IMR-90 (cell line): ENCODE measurements around the gene BCL11B. TPM values are rescaled to one million over a fixed set of nuclear protein-coding genes. Genes with fewer than 3 reads are reported as not detected.

Experiments used
- ATAC-seq: fragments of 200-7000 bp; cut with Tn5 transposase; 2 replicates; pipeline ENCODE4 v1.9.1; 2020; ENCODE audit warnings: low read depth, mild to moderate bottlenecking, moderate library complexity
- BruUV-seq: library from RNA; stranded (reverse); fragments of 400-500 nt; replicated peaks from 2 replicates; lab custom pipeline; 2021; lab: Mats Ljungman, UMichigan
- CTCF ChIA-PET: fragments of 300-600 bp; formaldehyde crosslinking; extraction: SDS; loops from one replicate; lab custom pipeline; 2021; ENCODE audit warnings: antibody characterized with exemption; lab: Yijun Ruan, JAX
- POLR2A ChIA-PET: fragments of 300-600 bp; sonication (Branson Sonifier 250); formaldehyde crosslinking; loops from one replicate; lab custom pipeline; 2022; ENCODE audit warnings: antibody characterized with exemption; ENCODE audit not compliant: unreplicated experiment; lab: Charles Lee
- DNase-seq: peaks from one replicate; pipeline ENCODE4 v3.0.0; 2013
- H2AFZ ChIP-seq: replicated peaks from 2 replicates; pipeline ENCODE3; 2013; ENCODE audit warnings: low read length, mild to moderate bottlenecking; ENCODE audit not compliant: poor library complexity
- H2AK5ac ChIP-seq: 2 replicates; pipeline ENCODE4 v1.6.1; 2013; ENCODE audit warnings: low read depth, low read length, inconsistent platforms
- H2AK9ac ChIP-seq: replicated peaks from 2 replicates; pipeline ENCODE3; 2013; ENCODE audit warnings: mild to moderate bottlenecking, low read depth, low read length, moderate library complexity; ENCODE audit not compliant: poor library complexity
- H2BK120ac ChIP-seq: 2 replicates; pipeline ENCODE4 v1.6.1; 2013; ENCODE audit warnings: low read depth, low read length, inconsistent platforms
- H2BK15ac ChIP-seq: 3 replicates; pipeline ENCODE4 v1.6.1; 2013; ENCODE audit warnings: low read depth, low read length, inconsistent platforms
- H2BK20ac ChIP-seq: 2 replicates; pipeline ENCODE4 v1.6.1; 2013; ENCODE audit warnings: low read depth, mild to moderate bottlenecking, inconsistent platforms, low read length, moderate library complexity
- H2BK5ac ChIP-seq: 2 replicates; pipeline ENCODE4 v1.6.1; 2013; ENCODE audit warnings: mild to moderate bottlenecking, low read depth, low read length, inconsistent platforms; ENCODE audit not compliant: poor library complexity, severe bottlenecking
- H3K14ac ChIP-seq: replicated peaks from 2 replicates; pipeline ENCODE4 v1.6.1; 2013; ENCODE audit warnings: low read depth, low read length, inconsistent platforms
- H3K18ac ChIP-seq: 2 replicates; pipeline ENCODE4 v1.6.1; 2013; ENCODE audit warnings: low read depth, low read length, control low read depth
- H3K23ac ChIP-seq: 2 replicates; pipeline ENCODE4 v1.6.1; 2013; ENCODE audit warnings: low read depth, low read length, inconsistent platforms
- H3K27ac ChIP-seq: 2 replicates; pipeline ENCODE4 v1.5.1; 2013; ENCODE audit warnings: mild to moderate bottlenecking, control low read depth, low read length; ENCODE audit not compliant: insufficient read depth
- H3K27me3 ChIP-seq: 2 replicates; pipeline ENCODE4 v1.6.1; 2013; ENCODE audit warnings: low read length; ENCODE audit not compliant: control insufficient read depth, insufficient read depth
- H3K36me3 ChIP-seq: 2 replicates; pipeline ENCODE4 v1.6.1; 2013; ENCODE audit warnings: low read length, mixed read lengths; ENCODE audit not compliant: control insufficient read depth, insufficient read depth
- H3K4ac ChIP-seq: 2 replicates; pipeline ENCODE4 v1.6.1; 2013; ENCODE audit warnings: low read depth, low read length, inconsistent platforms
- H3K4me1 ChIP-seq: 2 replicates; pipeline ENCODE4 v1.6.1; 2013; ENCODE audit warnings: low read length, mixed read lengths; ENCODE audit not compliant: control insufficient read depth, insufficient read depth
- H3K4me2 ChIP-seq: 2 replicates; pipeline ENCODE4 v1.6.1; 2013; ENCODE audit warnings: low read depth, mild to moderate bottlenecking, control low read depth, low read length, moderate library complexity
- H3K4me3 ChIP-seq: 2 replicates; pipeline ENCODE4 v1.5.1; 2013; ENCODE audit warnings: low read depth, mild to moderate bottlenecking, control low read depth, low read length, moderate library complexity; ENCODE audit not compliant: insufficient read depth
- H3K56ac ChIP-seq: 2 replicates; pipeline ENCODE4 v1.6.1; 2013; ENCODE audit warnings: low read length, inconsistent platforms; ENCODE audit not compliant: insufficient read depth; ENCODE audit errors: extremely low read depth
- H3K79me1 ChIP-seq, 2 experiments: 2 replicates each; pipeline ENCODE4 v1.6.1; 2013; ENCODE audit warnings: low read length in 2 of 2, inconsistent platforms in 1 of 2, low read depth in 1 of 2
- H3K9ac ChIP-seq: 2 replicates; pipeline ENCODE4 v1.6.1; 2013; ENCODE audit warnings: low read depth, low read length, control low read depth
- H3K9me1 ChIP-seq: 2 replicates; pipeline ENCODE4 v1.6.1; 2013; ENCODE audit warnings: low read length, inconsistent platforms; ENCODE audit not compliant: insufficient read depth
- H3K9me3 ChIP-seq: 2 replicates; pipeline ENCODE4 v1.6.1; 2013; ENCODE audit warnings: low read length; ENCODE audit not compliant: control insufficient read depth, insufficient read depth
- H4K20me1 ChIP-seq: 2 replicates; pipeline ENCODE4 v1.6.1; 2013; ENCODE audit warnings: low read length, inconsistent platforms; ENCODE audit not compliant: insufficient read depth
- H4K5ac ChIP-seq: 2 replicates; pipeline ENCODE4 v1.6.1; 2013; ENCODE audit warnings: mild to moderate bottlenecking, low read depth, low read length, control low read depth
- H4K8ac ChIP-seq, 2 experiments: 2 replicates each; pipeline ENCODE4 v1.6.1; 2013; ENCODE audit warnings: low read depth in 2 of 2, low read length in 2 of 2, control low read depth in 1 of 2, inconsistent platforms in 1 of 2
- H4K91ac ChIP-seq: 2 replicates; pipeline ENCODE4 v1.6.1; 2013; ENCODE audit warnings: low read depth, low read length, inconsistent platforms; ENCODE audit not compliant: insufficient read depth
- BHLHE40 ChIP-seq: fragments of 150-350 bp; IDR thresholded peaks from 2 replicates; pipeline ENCODE4 v1.6.1; 2016; ENCODE audit warnings: mild to moderate bottlenecking, low read depth, low read length
- CEBPB ChIP-seq: IDR thresholded peaks from 2 replicates; pipeline ENCODE4 v1.6.1; 2012; ENCODE audit warnings: low read depth, low read length, improper control_type of control experiment
- CHD1 ChIP-seq: IDR thresholded peaks from 2 replicates; pipeline ENCODE4 v1.6.1; 2012; ENCODE audit warnings: low read depth, low read length, improper control_type of control experiment
- FOS ChIP-seq: fragments of 150-350 bp; IDR thresholded peaks from 2 replicates; pipeline ENCODE4 v1.6.1; 2016; ENCODE audit warnings: low read depth, low read length
- MAFK ChIP-seq: IDR thresholded peaks from 2 replicates; pipeline ENCODE4 v1.6.1; 2012; ENCODE audit warnings: low read depth, low read length, improper control_type of control experiment
- MAZ ChIP-seq: IDR thresholded peaks from 2 replicates; pipeline ENCODE4 v1.6.1; 2012; ENCODE audit warnings: low read depth, mild to moderate bottlenecking, low read length, improper control_type of control experiment, moderate library complexity, borderline replicate concordance
- MXI1 ChIP-seq: IDR thresholded peaks from 2 replicates; pipeline ENCODE4 v1.6.1; 2012; ENCODE audit warnings: low read depth, mild to moderate bottlenecking, low read length, moderate library complexity, borderline replicate concordance
- NFE2L2 ChIP-seq: fragments of 150-350 bp; IDR thresholded peaks from 2 replicates; pipeline ENCODE4 v1.6.1; 2016; ENCODE audit warnings: low read depth, mild to moderate bottlenecking, low read length
- POLR2A ChIP-seq: IDR thresholded peaks from 2 replicates; pipeline ENCODE4 v1.6.1; 2012; ENCODE audit warnings: mild to moderate bottlenecking, low read depth, low read length
- RAD21 ChIP-seq: IDR thresholded peaks from 2 replicates; pipeline ENCODE4 v1.6.1; 2012; ENCODE audit warnings: low read length, improper control_type of control experiment
- RCOR1 ChIP-seq: IDR thresholded peaks from 2 replicates; pipeline ENCODE4 v1.6.1; 2012; ENCODE audit warnings: mild to moderate bottlenecking, low read length, improper control_type of control experiment; ENCODE audit not compliant: insufficient replicate concordance
- RFX5 ChIP-seq: IDR thresholded peaks from 2 replicates; pipeline ENCODE4 v1.8.0; 2012; ENCODE audit warnings: low read depth, mild to moderate bottlenecking, low read length, moderate library complexity
- WGBS, 2 experiments: methylation state at CpG; one replicate each; pipeline versions ENCODE4 v1.1.5 to v1.1.7; 2013; ENCODE audit warnings: missing lambda C conversion rate in 2 of 2; ENCODE audit not compliant: insufficient read length in 1 of 2; ENCODE audit errors: extremely low coverage in 2 of 2; 5-methylcytosine and 5-hydroxymethylcytosine counted together
- dilution Hi-C: fragments of 300-500 bp; cut with HindIII; formaldehyde crosslinking; loops from one replicate; pipeline ENCODE4 v1.14.3; 2018; ENCODE audit warnings: low sequenced_read_pairs; ENCODE audit not compliant: unreplicated experiment
- in situ Hi-C: fragments of 300-500 bp; cut with MboI; formaldehyde crosslinking; loops from 3 replicates; pipeline ENCODE4 v1.14.3; 2019; ENCODE audit warnings: low sequenced_read_pairs, inconsistent platforms, mixed read lengths
- intact Hi-C: fragments of 100-400 bp; cut with micrococcal nuclease; formaldehyde crosslinking; loops from 2 replicates; pipeline ENCODE4 v1.10.0; 2022
- polyA plus RNA-seq, 3 experiments: library from polyadenylated mRNA; depleted of rRNA; stranded (reverse); fragments of >200 nt; gene quantifications; 2 replicates each; pipeline ENCODE4 v1.2.3, GENCODE V29; 2012; ENCODE audit warnings: low replicate concordance in 1 of 3
- total RNA-seq: library from RNA; depleted of rRNA; stranded (reverse); fragments of >200 nt; gene quantifications from 2 replicates; pipeline ENCODE4 v1.2.3, GENCODE V29; 2012
- TF ChIP-seq, protein P1 (sequence below): fragments of 150-350 bp; IDR thresholded peaks from 2 replicates; pipeline ENCODE4 v1.6.1; 2016; ENCODE audit warnings: low read depth, mild to moderate bottlenecking, low read length, moderate library complexity, borderline replicate concordance
- TF ChIP-seq, protein P2 (sequence below): fragments of 150-350 bp; IDR thresholded peaks from 2 replicates; pipeline ENCODE4 v1.6.1; 2017; ENCODE audit warnings: mild to moderate bottlenecking, antibody characterized with exemption, low read length, low read depth

Gene BCL11B
- total and polyA plus RNA-seq, 2 of the 4 experiments (the other 2 are of a cell fraction), result under 0.01 TPM; not detected in 1

GRCh38 chr14:99143126-99143525, 128.9 kb downstream of the BCL11B start:
- Histone ChIP-seq H4K8ac (no peak overlapping the region), H3K4me1 (no peaks in the 10 kb centered on the region), H3K4me2 (no peak overlapping the region), H2BK15ac (no peak overlapping the region), H4K91ac (no peak overlapping the region), H2BK20ac (no peak overlapping the region), H3K4ac (no peak overlapping the region), H3K9me3 (peaks cover 36% of the 10 kb centered on the region), H4K20me1 (no peaks in the 10 kb centered on the region), H3K79me1 (no peaks in the 10 kb centered on the region), H3K18ac (no peak overlapping the region), H2AK5ac (no peak overlapping the region), H3K9me1 (no peaks in the 10 kb centered on the region), H3K23ac (no peak overlapping the region), H2BK120ac (no peak overlapping the region), H3K4me3 (no peak overlapping the region), H2BK5ac (no peak overlapping the region), H3K56ac (no peak overlapping the region), H2AK9ac (no peak overlapping the region), H3K27me3 (no peaks in the 10 kb centered on the region), H2AFZ (no peak overlapping the region), H4K5ac (no peak overlapping the region), H3K14ac (no peak overlapping the region), H3K36me3 (no peaks in the 10 kb centered on the region), H3K27ac (no peak overlapping the region), H3K9ac (no peak overlapping the region)
- dilution Hi-C loops, result no loop called here
- no peak for TF ChIP-seq MAZ
- no peak for TF ChIP-seq BHLHE40
- TF ChIP-seq MAFK, result no peak
- no peak for TF ChIP-seq FOS
- TF ChIP-seq, protein P1, sequence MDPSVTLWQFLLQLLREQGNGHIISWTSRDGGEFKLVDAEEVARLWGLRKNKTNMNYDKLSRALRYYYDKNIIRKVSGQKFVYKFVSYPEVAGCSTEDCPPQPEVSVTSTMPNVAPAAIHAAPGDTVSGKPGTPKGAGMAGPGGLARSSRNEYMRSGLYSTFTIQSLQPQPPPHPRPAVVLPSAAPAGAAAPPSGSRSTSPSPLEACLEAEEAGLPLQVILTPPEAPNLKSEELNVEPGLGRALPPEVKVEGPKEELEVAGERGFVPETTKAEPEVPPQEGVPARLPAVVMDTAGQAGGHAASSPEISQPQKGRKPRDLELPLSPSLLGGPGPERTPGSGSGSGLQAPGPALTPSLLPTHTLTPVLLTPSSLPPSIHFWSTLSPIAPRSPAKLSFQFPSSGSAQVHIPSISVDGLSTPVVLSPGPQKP, result no peak
- TF ChIP-seq MXI1, result no peak
- TF ChIP-seq RAD21, result no peak
- no peak for TF ChIP-seq RFX5
- no peak for TF ChIP-seq NFE2L2
- no peak for TF ChIP-seq CHD1
- TF ChIP-seq RCOR1, result no peak
- TF ChIP-seq POLR2A, result no peak
- no peak for TF ChIP-seq CEBPB
- TF ChIP-seq, protein P2, sequence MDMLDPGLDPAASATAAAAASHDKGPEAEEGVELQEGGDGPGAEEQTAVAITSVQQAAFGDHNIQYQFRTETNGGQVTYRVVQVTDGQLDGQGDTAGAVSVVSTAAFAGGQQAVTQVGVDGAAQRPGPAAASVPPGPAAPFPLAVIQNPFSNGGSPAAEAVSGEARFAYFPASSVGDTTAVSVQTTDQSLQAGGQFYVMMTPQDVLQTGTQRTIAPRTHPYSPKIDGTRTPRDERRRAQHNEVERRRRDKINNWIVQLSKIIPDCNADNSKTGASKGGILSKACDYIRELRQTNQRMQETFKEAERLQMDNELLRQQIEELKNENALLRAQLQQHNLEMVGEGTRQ, result no peak
- ChIA-PET POLR2A (no interaction called here), CTCF (no interaction called here)
- DNase-seq (no peak), ATAC-seq (no peak)
- no CpG with 5 or more reads among the region's 2 CpGs for WGBS, 2 experiments
- in situ Hi-C loops, result no loop called here
- BruUV-seq, result no TSS peak
- intact Hi-C loops, result no loop called here
